WTC11 (cell line): ENCODE measurements around the gene SUSD1. TPM values are rescaled to one million over a fixed set of nuclear protein-coding genes. Genes with fewer than 3 reads are reported as not detected.
A peak's percentile ranks its signal among the peaks of the same experiment; 100 is the strongest.

Experiments
- ATAC-seq: fragments of 200-7000 bp; cut with Tn5 transposase; 2 replicates; pipeline ENCODE4 v1.10.0; 2021; ENCODE audit warnings: mild to moderate bottlenecking, moderate library complexity
- CTCF ChIA-PET: fragments of 300-600 bp; sonication (Branson Sonifier 250); formaldehyde crosslinking; loops from one replicate; lab custom pipeline; 2021; ENCODE audit warnings: antibody characterized with exemption; lab: Charles Lee
- POLR2A ChIA-PET: fragments of 350-600 bp; sonication (Branson Sonifier 250); formaldehyde crosslinking; loops from one replicate; lab custom pipeline; 2021; ENCODE audit warnings: antibody characterized with exemption; lab: Charles Lee
- DNase-seq: peaks from one replicate; pipeline ENCODE4 v3.0.0; 2021; ENCODE audit warnings: low spot score
- H3K27ac Mint-ChIP-seq: 2 replicates; pipeline ENCODE4 v1.8.0; 2021; ENCODE audit warnings: mixed read lengths
- H3K27me3 Mint-ChIP-seq: 2 replicates; pipeline ENCODE4 v1.8.0; 2021; ENCODE audit warnings: low read depth, mild to moderate bottlenecking, moderate library complexity, mixed read lengths
- H3K36me3 Mint-ChIP-seq: 2 replicates; pipeline ENCODE4 v1.8.0; 2021; ENCODE audit warnings: mixed read lengths
- H3K4me1 Mint-ChIP-seq: 2 replicates; pipeline ENCODE4 v1.8.0; 2022; ENCODE audit warnings: mixed read lengths
- H3K4me3 Mint-ChIP-seq: 2 replicates; pipeline ENCODE4 v1.8.0; 2021; ENCODE audit warnings: mild to moderate bottlenecking, moderate library complexity, mixed read lengths
- H3K9me3 Mint-ChIP-seq: 2 replicates; pipeline ENCODE4 v1.8.0; 2021; ENCODE audit warnings: mixed read lengths
- ARID4B ChIP-seq: sonication (generic); formaldehyde crosslinking; IDR thresholded peaks from 2 replicates; pipeline ENCODE4 v1.8.0; 2023; ENCODE audit warnings: missing genetic modification reagents, mild to moderate bottlenecking, borderline replicate concordance
- ATF2 ChIP-seq: sonication (generic); formaldehyde crosslinking; IDR thresholded peaks from 2 replicates; pipeline ENCODE4 v1.8.1; 2022; ENCODE audit warnings: low read depth, missing genetic modification reagents, borderline replicate concordance
- CREM ChIP-seq: sonication (generic); formaldehyde crosslinking; IDR thresholded peaks from 2 replicates; pipeline ENCODE4 v1.8.1; 2022; ENCODE audit warnings: mild to moderate bottlenecking, missing genetic modification reagents, moderate library complexity
- GABPB1 ChIP-seq: sonication (generic); formaldehyde crosslinking; IDR thresholded peaks from 2 replicates; pipeline ENCODE4 v1.8.1; 2023; ENCODE audit warnings: mild to moderate bottlenecking, missing genetic modification reagents
- GRHL2 ChIP-seq: fragments of 250-450 bp; sonication (Bioruptor Pico); IDR thresholded peaks from 2 replicates; pipeline ENCODE4 v1.8.0; 2022; ENCODE audit warnings: mild to moderate bottlenecking, moderate library complexity; ENCODE audit not compliant: insufficient replicate concordance, severe bottlenecking
- HMGA2 ChIP-seq: fragments of 250-450 bp; sonication (Bioruptor Pico); IDR thresholded peaks from 2 replicates; pipeline ENCODE4 v1.4.0; 2021; ENCODE audit warnings: mild to moderate bottlenecking, moderate library complexity
- PRDM15 ChIP-seq: sonication (generic); formaldehyde crosslinking; IDR thresholded peaks from 2 replicates; pipeline ENCODE4 v1.8.0; 2022; ENCODE audit warnings: missing genetic modification reagents
- RELA ChIP-seq: sonication (generic); formaldehyde crosslinking; IDR thresholded peaks from 2 replicates; pipeline ENCODE4 v1.8.1; 2022; ENCODE audit warnings: missing genetic modification reagents, mild to moderate bottlenecking, borderline replicate concordance
- RORB ChIP-seq: fragments of 250-450 bp; sonication (Bioruptor Pico); IDR thresholded peaks from 2 replicates; pipeline ENCODE4 v1.9.0; 2021; ENCODE audit warnings: mild to moderate bottlenecking
- SOX15 ChIP-seq: fragments of 250-450 bp; sonication (Bioruptor Pico); IDR thresholded peaks from 2 replicates; pipeline ENCODE4 v1.9.0; 2021; ENCODE audit warnings: mild to moderate bottlenecking
- TP53 ChIP-seq: sonication (generic); formaldehyde crosslinking; IDR thresholded peaks from 2 replicates; pipeline ENCODE4 v1.8.1; 2023; ENCODE audit warnings: mild to moderate bottlenecking, missing genetic modification reagents
- ZBTB43 ChIP-seq: sonication (generic); formaldehyde crosslinking; IDR thresholded peaks from 2 replicates; pipeline ENCODE4 v1.8.1; 2023; ENCODE audit warnings: mild to moderate bottlenecking, missing genetic modification reagents
- ZNF219 ChIP-seq: sonication (generic); formaldehyde crosslinking; IDR thresholded peaks from 2 replicates; pipeline ENCODE4 v1.8.0; 2023; ENCODE audit warnings: missing genetic modification reagents, mild to moderate bottlenecking, borderline replicate concordance
- ZNF263 ChIP-seq: sonication (generic); formaldehyde crosslinking; IDR thresholded peaks from 2 replicates; pipeline ENCODE4 v1.8.1; 2022; ENCODE audit warnings: low read depth, mild to moderate bottlenecking, moderate library complexity, missing genetic modification reagents
- ZNF317 ChIP-seq: sonication (generic); formaldehyde crosslinking; IDR thresholded peaks from 2 replicates; pipeline ENCODE4 v1.8.1; 2023; ENCODE audit warnings: low read depth, mild to moderate bottlenecking, moderate library complexity, missing genetic modification reagents, borderline replicate concordance
- ZNF423 ChIP-seq: fragments of 250-450 bp; sonication (Bioruptor Pico); IDR thresholded peaks from 2 replicates; pipeline ENCODE4 v2.1.2; 2022; ENCODE audit warnings: mild to moderate bottlenecking, moderate library complexity
- total RNA-seq: library from RNA; stranded (reverse); gene quantifications from 3 replicates; pipeline ENCODE4 v1.2.3, GENCODE V29; 2021

Gene SUSD1
- total RNA-seq, 1 experiment from 2014 or later = 5.1 TPM

GRCh38 chr9:112157087-112157486, 18.0 kb downstream of the SUSD1 start (continued):
- TF ChIP-seq ATF2 = no peak
- no peak for TF ChIP-seq TP53
- TF ChIP-seq, all 79 proteins: peak for 0

- Mint-ChIP-seq H3K4me3 (no peak overlapping the region), H3K27me3 (no peaks in the 10 kb centered on the region), H3K27ac (0 out of 2 replicates have a peak overlapping the region, but pooled peaks have one; percentile 28), H3K9me3 (no peaks in the 10 kb centered on the region), H3K4me1 (peaks cover 8% of the 10 kb centered on the region), H3K36me3 (no peaks in the 10 kb centered on the region)
- POLR2A ChIA-PET = no interaction called here
- CTCF ChIA-PET = interaction anchor here (1.4 kb wide), 1 partner anchor 217 kb away, joined by 4 read pairs; no protein-coding TSS in a partner anchor
- no peak for TF ChIP-seq ZBTB43
- no peak for TF ChIP-seq ZNF219 (CRISPR knock-in tag)
- TF ChIP-seq RORB (CRISPR knock-in tag) = no peak
- TF ChIP-seq ZNF263 (CRISPR knock-in tag) = no peak
- no peak for TF ChIP-seq ZNF317 (CRISPR knock-in tag)
- no peak for TF ChIP-seq RELA (CRISPR knock-in tag)
- TF ChIP-seq HMGA2 (CRISPR knock-in tag) = no peak
- no peak for TF ChIP-seq CREM
- no peak for TF ChIP-seq GRHL2
- no peak for TF ChIP-seq ARID4B
- TF ChIP-seq GABPB1 (CRISPR knock-in tag) = no peak
- TF ChIP-seq ZNF423 (CRISPR knock-in tag) = no peak
- no peak for DNase-seq
- no peak for ATAC-seq
Measured at GRCh38 chr9:112149211-112149610, 25.9 kb downstream of the SUSD1 start.

GRCh38 chr9:112145886-112146285, 29.2 kb downstream of the SUSD1 start:
- no peak for DNase-seq
- ChIA-PET POLR2A (no interaction called here), CTCF (interaction anchor here (1.3 to 1.7 kb wide), 2 partner anchors 33 to 48 kb away, joined by 3 to 4 read pairs; no protein-coding TSS in a partner anchor)
- peak; percentile 83 for ATAC-seq
- Mint-ChIP-seq H3K36me3 (peaks cover 4% of the 10 kb centered on the region; the same call in 1 of the 2 replicates), H3K27ac (peak overlapping the region; percentile 97), H3K9me3 (no peaks in the 10 kb centered on the region), H3K27me3 (no peaks in the 10 kb centered on the region), H3K4me1 (peaks cover 8% of the 10 kb centered on the region), H3K4me3 (no peak overlapping the region)
- no peak for TF ChIP-seq SOX15
- TF ChIP-seq PRDM15 (CRISPR knock-in tag) = peak; percentile 92
